GM12878 (cell line): Measurements from ENCODE around the gene MGAT5. TPM values are rescaled to one million over a fixed set of nuclear protein-coding genes. Genes with fewer than 3 reads are reported as not detected.

ENCODE experiments used
- ATAC-seq: fragments of 200-7000 bp; cut with Tn5 transposase; 3 replicates; pipeline ENCODE4 v1.9.1; 2020; ENCODE audit warnings: mild to moderate bottlenecking, moderate library complexity
- BruUV-seq: library from RNA; stranded (reverse); fragments of 400-500 nt; replicated peaks from 2 replicates; lab custom pipeline; 2021; lab: Mats Ljungman, UMichigan
- CTCF ChIA-PET: fragments of 300-600 bp; sonication (Branson Sonifier 250); formaldehyde crosslinking; extraction: SDS; loops from one replicate; lab custom pipeline; 2021; ENCODE audit warnings: inconsistent platforms; lab: Yijun Ruan, JAX
- POLR2A ChIA-PET: fragments of 350-600 bp; formaldehyde crosslinking; extraction: SDS; loops from one replicate; lab custom pipeline; 2021; ENCODE audit warnings: inconsistent platforms; lab: Charles Lee
- RAD21 ChIA-PET: fragments of 300-600 bp; sonication (Branson Sonifier 250); formaldehyde crosslinking; loops from one replicate; lab custom pipeline; 2023; ENCODE audit warnings: antibody characterized with exemption; ENCODE audit not compliant: unreplicated experiment; lab: Charles Lee
- SMC1A ChIA-PET: fragments of 300-600 bp; sonication (Branson Sonifier 250); formaldehyde crosslinking; loops from one replicate; lab custom pipeline; 2023; ENCODE audit not compliant: unreplicated experiment, uncharacterized antibody; lab: Charles Lee
- DNase-seq: peaks from one replicate; pipeline ENCODE4 v3.0.0-alpha.2; 2011; ENCODE audit warnings: low read depth, low spot score
- FAIRE-seq: peaks from 3 replicates; lab custom pipeline; 2011; peaks lifted over from hg19 to GRCh38; lab: Jason Lieb, UNC
- H2AFZ ChIP-seq: 2 replicates; pipeline ENCODE4 v1.6.0; 2011; ENCODE audit warnings: low read depth, low read length, control low read depth; ENCODE audit not compliant: control insufficient read depth
- H3K27ac ChIP-seq: 2 replicates; pipeline ENCODE4 v1.5.1; 2011; ENCODE audit warnings: control low read depth; ENCODE audit not compliant: control insufficient read depth, insufficient read depth
- H3K27me3 ChIP-seq, 2 experiments: replicated peaks in 1 of 2; 2 replicates each; pipeline versions ENCODE4 v1.6.0 to v1.6.1; 2011; ENCODE audit warnings: low read length in 1 of 2; ENCODE audit not compliant: control insufficient read depth in 2 of 2, insufficient read depth in 2 of 2
- H3K36me3 ChIP-seq, 2 experiments: 2 replicates each; pipeline ENCODE4 v1.5.1; 2011; ENCODE audit warnings: low read length in 1 of 2; ENCODE audit not compliant: control insufficient read depth in 2 of 2, insufficient read depth in 2 of 2
- H3K4me1 ChIP-seq: 2 replicates; pipeline ENCODE4 v1.6.1; 2011; ENCODE audit warnings: mild to moderate bottlenecking, low read length, moderate library complexity, mixed read lengths; ENCODE audit not compliant: control insufficient read depth, insufficient read depth
- H3K4me2 ChIP-seq: 2 replicates; pipeline ENCODE4 v1.6.0; 2011; ENCODE audit warnings: control low read depth; ENCODE audit not compliant: control insufficient read depth, insufficient read depth
- H3K4me3 ChIP-seq: fragments of 200-600 bp; sonication (generic); 2 replicates; pipeline ENCODE4 v1.5.1; 2016
- H3K79me2 ChIP-seq: 2 replicates; pipeline ENCODE4 v1.6.0; 2011; ENCODE audit warnings: low read length; ENCODE audit not compliant: control insufficient read depth, insufficient read depth
- H3K9ac ChIP-seq: 2 replicates; pipeline ENCODE4 v1.8.0; 2011; ENCODE audit warnings: low read length, control low read depth, mixed read lengths; ENCODE audit not compliant: control insufficient read depth, insufficient read depth
- H3K9me3 ChIP-seq: replicated peaks from 3 replicates; pipeline ENCODE4 v1.5.1; 2011; ENCODE audit warnings: mild to moderate bottlenecking, low read length; ENCODE audit not compliant: control insufficient read depth, insufficient read depth
- H4K20me1 ChIP-seq: 2 replicates; pipeline ENCODE4 v1.6.0; 2011; ENCODE audit not compliant: control insufficient read depth, insufficient read depth
- BACH1 ChIP-seq: fragments of 450-650 bp; IDR thresholded peaks from 2 replicates; pipeline ENCODE4 v1.6.1; 2017; ENCODE audit warnings: mild to moderate bottlenecking, borderline replicate concordance
- BHLHE40 ChIP-seq, 2 experiments: fragments of 450-650 bp in 1 of 2; IDR thresholded peaks; 2 replicates each; pipeline ENCODE4 v1.6.1; 2011 to 2017; ENCODE audit warnings: low read depth in 2 of 2, borderline replicate concordance in 1 of 2, improper control_type of control experiment in 1 of 2, low read length in 1 of 2, mild to moderate bottlenecking in 1 of 2
- CBFB ChIP-seq: IDR thresholded peaks from 2 replicates; pipeline ENCODE4 v1.6.1; 2016; ENCODE audit warnings: antibody characterized with exemption, low read depth
- CREM ChIP-seq: IDR thresholded peaks from 2 replicates; pipeline ENCODE4 v1.6.1; 2014; ENCODE audit warnings: antibody characterized with exemption, low read depth
- E4F1 ChIP-seq: fragments of 450-650 bp; IDR thresholded peaks from 2 replicates; pipeline ENCODE4 v1.6.1; 2018; ENCODE audit warnings: borderline replicate concordance, mild to moderate bottlenecking; ENCODE audit not compliant: partially characterized antibody
- IKZF2 ChIP-seq, 2 experiments: fragments of 450-650 bp; IDR thresholded peaks; 2 replicates each; pipeline ENCODE4 v1.6.1; 2017; ENCODE audit warnings: mild to moderate bottlenecking in 2 of 2, moderate library complexity in 2 of 2
- JUNB ChIP-seq: IDR thresholded peaks from 2 replicates; pipeline ENCODE4 v1.6.1; 2016; ENCODE audit warnings: antibody characterized with exemption, mild to moderate bottlenecking
- MEF2B ChIP-seq: fragments of 450-650 bp; IDR thresholded peaks from 2 replicates; pipeline ENCODE4 v1.6.1; 2018; ENCODE audit warnings: mild to moderate bottlenecking, moderate library complexity; ENCODE audit not compliant: partially characterized antibody, poor library complexity, severe bottlenecking
- MYC ChIP-seq: IDR thresholded peaks from 2 replicates; pipeline ENCODE4 v1.6.1; 2011; ENCODE audit warnings: mild to moderate bottlenecking, low read length, moderate library complexity, inconsistent platforms; ENCODE audit not compliant: insufficient read depth, insufficient replicate concordance, insufficient read length, severe bottlenecking
- NFIC ChIP-seq: IDR thresholded peaks from 2 replicates; pipeline ENCODE4 v1.6.1; 2012; ENCODE audit warnings: low read depth, mild to moderate bottlenecking, inconsistent platforms, low read length, moderate library complexity
- NFYB ChIP-seq: IDR thresholded peaks from 2 replicates; pipeline ENCODE4 v1.6.1; 2011; ENCODE audit warnings: low read depth, mild to moderate bottlenecking, low read length, improper control_type of control experiment, moderate library complexity; ENCODE audit not compliant: insufficient read depth
- POLR2A ChIP-seq: IDR thresholded peaks from 2 replicates; pipeline ENCODE4 v1.6.1; 2011; ENCODE audit warnings: low read depth, mild to moderate bottlenecking, low read length
- RAD21 ChIP-seq: IDR thresholded peaks from 2 replicates; pipeline ENCODE4 v1.6.1; 2011; ENCODE audit warnings: mild to moderate bottlenecking, low read depth, low read length, moderate library complexity; ENCODE audit not compliant: insufficient read depth
- RFX5 ChIP-seq: IDR thresholded peaks from 2 replicates; pipeline ENCODE4 v1.6.1; 2011; ENCODE audit warnings: low read depth, low read length, improper control_type of control experiment
- RUNX3 ChIP-seq: IDR thresholded peaks from 2 replicates; pipeline ENCODE4 v1.6.1; 2012; ENCODE audit warnings: low read length, inconsistent platforms
- SUZ12 ChIP-seq: fragments of 200-600 bp; sonication (generic); IDR thresholded peaks from one replicate; pipeline ENCODE4 v1.6.1; 2018; ENCODE audit warnings: antibody characterized with exemption, mild to moderate bottlenecking; ENCODE audit not compliant: unreplicated experiment
- ZNF274 ChIP-seq: IDR thresholded peaks from one replicate; pipeline ENCODE4 v1.8.0; 2011; ENCODE audit not compliant: insufficient read length, insufficient read depth
- WGBS: methylation state at CpG from one replicate; pipeline ENCODE4 v1.1.6; 2016; ENCODE audit warnings: low lambda C conversion rate; ENCODE audit not compliant: insufficient replicate concordance, insufficient coverage; ENCODE audit errors: missing lambda C conversion rate; 5-methylcytosine and 5-hydroxymethylcytosine counted together
- in situ Hi-C: fragments of 300-500 bp; cut with MboI; formaldehyde crosslinking; loops from 9 replicates; pipeline ENCODE4 v1.14.3; 2018; ENCODE audit warnings: mixed read lengths
- intact Hi-C: fragments of 100-400 bp; cut with micrococcal nuclease; formaldehyde crosslinking; loops from one replicate; pipeline ENCODE4 v1.14.2; 2022; ENCODE audit not compliant: unreplicated experiment
- polyA plus RNA-seq, 11 experiments: library from polyadenylated mRNA; depleted of rRNA in 4 of 11; unstranded in 6 of 11; stranded (reverse) in 5 of 11; fragments of >200 nt; fragmentation: Nextera tagmentation in 4 of 11; fragmentation: Illumina TruSeq in 1 of 11; extraction: Ambion mirVana in 4 of 11; extraction: Trizol in 1 of 11; gene quantifications; 1 replicate in 1 of 11; 2 replicates in 10 of 11; pipeline versions ENCODE4 v1.2.1 to v1.2.3, GENCODE V29; 2011 to 2016; ENCODE audit warnings: inconsistent platforms in 2 of 11, missing spikeins in 2 of 11, low read depth in 1 of 11
- total RNA-seq, 4 experiments: library from RNA; depleted of rRNA in 3 of 4; stranded (reverse); fragments of >200 nt in 3 of 4; fragmentation: Illumina TruSeq in 1 of 4; extraction: Trizol in 1 of 4; gene quantifications; 2 replicates each; pipeline versions ENCODE4 v1.2.1 to v1.2.3, GENCODE V29; 2013 to 2021
- TF ChIP-seq, protein P1 (sequence below): fragments of 450-650 bp; IDR thresholded peaks from 2 replicates; pipeline ENCODE4 v1.6.1; 2017; ENCODE audit warnings: low read depth, mild to moderate bottlenecking, moderate library complexity

Gene MGAT5
- total and polyA plus RNA-seq, 10 of the 15 experiments (the other 5 are each of a cell fraction or from before 2014, with no cell fraction given): 4.9 to 104 (median 36.2) TPM

DNA sequence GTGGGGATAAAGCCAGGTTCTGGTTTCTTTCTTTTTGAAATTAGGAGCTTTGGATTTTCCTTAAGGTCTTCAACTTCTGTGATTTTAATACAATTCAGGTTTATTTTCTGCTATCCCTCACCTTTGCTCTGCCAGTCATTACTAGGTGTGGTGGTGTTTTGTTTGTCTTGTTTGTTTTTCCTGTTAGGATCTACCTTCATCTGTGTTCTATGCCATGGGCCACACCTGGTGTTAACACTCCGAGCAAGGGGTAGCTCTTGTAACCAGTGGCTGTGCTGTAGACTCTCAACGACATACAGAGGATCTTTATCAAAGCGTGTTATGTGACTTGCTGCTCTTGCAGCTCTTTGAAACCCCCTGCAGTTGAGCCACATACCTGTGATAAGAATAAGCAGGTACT is 38.6 kb downstream of the MGAT5 start (continued):
- TF ChIP-seq RAD21 (no peak), ZNF274 (no peak)

DNA sequence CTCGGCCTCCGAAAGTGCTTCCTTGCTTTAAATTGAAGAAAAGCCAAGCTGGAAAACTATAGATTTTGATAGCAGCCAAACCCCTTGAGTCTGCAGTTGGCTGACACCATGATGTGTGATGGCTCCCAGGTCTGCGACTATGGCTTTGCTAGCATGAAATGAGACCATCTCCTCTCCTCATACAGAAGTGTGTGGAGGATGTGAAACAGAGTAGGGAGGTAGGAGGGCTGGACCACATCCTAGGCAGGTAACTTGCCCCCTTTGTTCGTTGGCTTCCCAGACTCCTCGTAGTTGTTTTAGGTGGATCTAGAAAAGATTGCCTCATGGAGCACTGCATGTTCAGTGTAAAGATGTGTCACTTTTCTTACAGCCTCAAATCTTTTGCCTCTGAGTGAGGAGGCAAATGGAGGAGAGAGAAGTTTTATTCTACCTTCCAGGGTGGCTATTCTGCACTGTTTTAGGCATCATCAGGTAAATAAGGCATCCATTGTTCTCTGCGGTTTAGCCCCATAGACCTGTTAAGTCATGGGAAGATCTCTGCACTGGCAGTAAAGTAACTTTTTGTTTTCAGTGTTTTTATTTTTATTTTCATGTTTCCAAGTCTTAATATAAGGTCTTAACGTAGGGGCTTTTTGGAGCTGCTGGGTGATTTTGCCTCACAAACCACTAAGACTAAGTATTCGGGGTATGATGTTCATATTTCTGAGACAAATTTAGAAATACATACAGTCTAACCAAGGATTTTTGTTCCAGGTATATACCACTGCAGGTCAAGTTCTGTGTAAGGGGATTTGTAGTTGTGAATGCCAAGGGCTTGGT is 40.1 kb downstream of the MGAT5 start:
- peaks cover 72% of the 10 kb centered on the region for H3K4me1 ChIP-seq
- H3K27me3 ChIP-seq: no peaks in the 10 kb centered on the region
- ChIA-PET RAD21 (interaction anchor here (1.7 kb wide), 1 partner anchor 11 kb away, joined by 8 read pairs; no protein-coding TSS in a partner anchor), POLR2A (interaction anchor here (1.1 kb wide), 1 partner anchor 12 kb away, joined by 4 read pairs; no protein-coding TSS in a partner anchor), SMC1A (interaction anchor here (1.5 to 2.6 kb wide), 4 partner anchors 10 to 44 kb away, joined by 3 to 8 read pairs (median 6); no protein-coding TSS in a partner anchor), CTCF (interaction anchor here (0.9 to 2.1 kb wide), 2 partner anchors 20 to 117 kb away, joined by 4 to 5 read pairs; no protein-coding TSS in a partner anchor)
- peaks cover 76% of the 10 kb centered on the region for H3K79me2 ChIP-seq
- ATAC-seq (peak; percentile 61), DNase-seq (no peak), FAIRE-seq (no peak)
- H4K20me1 ChIP-seq: no peaks in the 10 kb centered on the region
- H3K36me3 ChIP-seq: peaks cover 4 to 7% of the 10 kb centered on the region in 2 experiments; a peak in 3 of 4 replicates
- BruUV-seq: no TSS peak
- in situ Hi-C loops: no loop called here
- WGBS: 78% methylated on average over 8 of the region's 8 CpGs
- H2AFZ ChIP-seq: no peak overlapping the region
- no peaks in the 10 kb centered on the region for H3K9me3 ChIP-seq
- H3K9ac ChIP-seq: peak overlapping the region; percentile 33
- 0 out of 2 replicates have a peak overlapping the region, but pooled peaks have one; percentile 1 for H3K4me3 ChIP-seq
- H3K27ac ChIP-seq: peak overlapping the region; percentile 84
- intact Hi-C loops: loop anchor here (1.0 kb wide), 1 partner anchor 11 kb away; no protein-coding TSS in a partner anchor
- H3K4me2 ChIP-seq: peak overlapping the region; percentile 63
- TF ChIP-seq, protein P1, sequence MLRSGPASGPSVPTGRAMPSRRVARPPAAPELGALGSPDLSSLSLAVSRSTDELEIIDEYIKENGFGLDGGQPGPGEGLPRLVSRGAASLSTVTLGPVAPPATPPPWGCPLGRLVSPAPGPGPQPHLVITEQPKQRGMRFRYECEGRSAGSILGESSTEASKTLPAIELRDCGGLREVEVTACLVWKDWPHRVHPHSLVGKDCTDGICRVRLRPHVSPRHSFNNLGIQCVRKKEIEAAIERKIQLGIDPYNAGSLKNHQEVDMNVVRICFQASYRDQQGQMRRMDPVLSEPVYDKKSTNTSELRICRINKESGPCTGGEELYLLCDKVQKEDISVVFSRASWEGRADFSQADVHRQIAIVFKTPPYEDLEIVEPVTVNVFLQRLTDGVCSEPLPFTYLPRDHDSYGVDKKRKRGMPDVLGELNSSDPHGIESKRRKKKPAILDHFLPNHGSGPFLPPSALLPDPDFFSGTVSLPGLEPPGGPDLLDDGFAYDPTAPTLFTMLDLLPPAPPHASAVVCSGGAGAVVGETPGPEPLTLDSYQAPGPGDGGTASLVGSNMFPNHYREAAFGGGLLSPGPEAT: peak; percentile 52
- TF ChIP-seq RFX5 (no peak), CBFB (peak; percentile 52; the same call in 1 of the 2 replicates), NFYB (no peak), RUNX3 (peak; percentile 83), IKZF2 (IDR thresholded peaks at IDR 0.05) (no peak; a peak in 1 of 4 replicates), POLR2A (0 out of 2 replicates have a peak, but pooled peaks have one; percentile 34), JUNB (peak; percentile 3; the same call in 1 of the 2 replicates), MYC (no peak), MEF2B (no peak), BACH1 (no peak), NFIC (peak; percentile 72), CREM (no peak), SUZ12 (no peak), E4F1 (no peak), BHLHE40 (IDR thresholded peaks at IDR 0.05; ENCODE audit: borderline replicate concordance in 1 of 2, low read depth in 2 of 2, low read length in 1 of 2) (no peak)
